ENCODE data around the gene UBE2Z. TPM values are rescaled to one million over a fixed set of nuclear protein-coding genes. Genes with fewer than 3 reads are reported as not detected.

Gene UBE2Z
- total and polyA plus RNA-seq, 9 of the 15 experiments (the other 6 are each of a cell fraction or from before 2014, with no cell fraction given): 11.8 to 89.0 (median 38.2) TPM

GRCh38 chr17:48961516-48962233, 53.5 kb downstream of the UBE2Z start (continued):
- TF ChIP-seq TCF15 (CRISPR knock-in tag; IDR thresholded peaks at IDR 0.05) (no peak), PCBP1 (IDR thresholded peaks at IDR 0.05; ENCODE audit: low read depth, low read length, poor library complexity, severe bottlenecking) (no peak), HNRNPH1 (optimal IDR thresholded peaks at IDR 0.05; ENCODE audit: low read depth, low read length) (no peak), ARID1B (IDR thresholded peaks at IDR 0.05) (peak; percentile 64), KDM4B (IDR thresholded peaks at IDR 0.05; ENCODE audit: borderline replicate concordance in 2 of 2, low read depth in 1 of 2) (0 out of 4 replicates have a peak, but pooled peaks of 1 of the 2 experiments have one; percentile 45), RAD21 (CRISPR knock-in tag; conservative IDR thresholded peaks at IDR 0.05 in 1 of 2, IDR thresholded peaks at IDR 0.05 in 1 of 2) (0 out of 4 replicates have a peak, but pooled peaks of 1 of the 2 experiments have one; percentile 9), SNAPC5 (CRISPR knock-in tag; IDR thresholded peaks at IDR 0.05) (no peak), TEAD2 (tag; IDR thresholded peaks at IDR 0.05) (no peak)

- H3K36me3 ChIP-seq (ENCODE audit: control insufficient read depth, insufficient read depth, low read length): no peaks in the 10 kb centered on the region
- no peaks in the 10 kb centered on the region for H3K9me3 ChIP-seq (replicated peaks; ENCODE audit: control insufficient read depth, insufficient read depth, low read depth, low read length)
- H3K27me3 ChIP-seq (ENCODE audit: control insufficient read depth in 2 of 2, insufficient read depth in 2 of 2, low read length in 2 of 2): no peaks in the 10 kb centered on the region
- H3K9me1 ChIP-seq (ENCODE audit: control insufficient read depth, insufficient read depth, low read length): no peaks in the 10 kb centered on the region
- DNase-seq (ENCODE audit: extremely low read depth in 1 of 4, low spot score in 3 of 4) (peak; percentile 42 to 78 (median 54)), FAIRE-seq (peak; percentile 60), ATAC-seq (peak; percentile 64)
- H2AFZ ChIP-seq (ENCODE audit: low read depth, low read length): peak overlapping the region; percentile 84
- 13% methylated on average over 4 of the region's 4 CpGs for WGBS (ENCODE audit: insufficient coverage, low coverage, missing lambda C conversion rate)
- peaks cover 34 to 37% of the 10 kb centered on the region in 2 experiments for H3K4me1 ChIP-seq (replicated peaks in 1 of 2; ENCODE audit: control insufficient read depth in 2 of 2, insufficient read depth in 2 of 2, low read length in 2 of 2)
- in situ Hi-C loops (cut with MboI) (no loop called here), intact Hi-C loops (cut with micrococcal nuclease) (no loop called here)
- no peaks in the 10 kb centered on the region for H3K79me2 ChIP-seq (ENCODE audit: control insufficient read depth, insufficient read depth, low read length)
- 0 out of 3 replicates have a peak overlapping the region, but pooled peaks have one; percentile 22 for H3K27ac ChIP-seq (ENCODE audit: extremely low read depth, low read depth, low read length)
- ChIA-PET POLR2A (interaction anchor here (0.6 to 3.7 kb wide), 6 partner anchors 9 to 77 kb away, joined by 3 to 31 read pairs (median 6); partner anchors contain the start of gene ATP5MC1), CTCF (ENCODE audit: low intra/inter-chr PET ratio) (no interaction called here)
- peak overlapping the region in 1 of 2 experiments; percentile 49; a peak in 1 of 4 replicates for H3K9ac ChIP-seq (ENCODE audit: insufficient read depth in 1 of 2, low read depth in 2 of 2, low read length in 2 of 2)
- no peak overlapping the region for H3K4me3 ChIP-seq
- peak overlapping the region; percentile 40 for H3K4me2 ChIP-seq (ENCODE audit: insufficient read depth, low read length)
- BruUV-seq (replicated peaks): no TSS peak
- no peaks in the 10 kb centered on the region for H4K20me1 ChIP-seq (replicated peaks; ENCODE audit: control insufficient read depth, insufficient read depth, low read length)
- TF ChIP-seq MAX (CRISPR knock-in tag; IDR thresholded peaks at IDR 0.05): 0 out of 2 replicates have a peak, but pooled peaks have one; percentile 1
- no peak for TF ChIP-seq EZH2 (IDR thresholded peaks at IDR 0.05; ENCODE audit: borderline replicate concordance, low read depth, low read length)
- TF ChIP-seq ZNF165 (CRISPR knock-in tag; IDR thresholded peaks at IDR 0.05; ENCODE audit: borderline replicate concordance): no peak
- TF ChIP-seq HEY1 (CRISPR knock-in tag; IDR thresholded peaks at IDR 0.05; ENCODE audit: borderline replicate concordance): no peak
- TF ChIP-seq YY1 (IDR thresholded peaks at IDR 0.05; ENCODE audit: borderline replicate concordance in 1 of 3, control insufficient read depth in 1 of 3, extremely low read depth in 1 of 3, insufficient read depth in 3 of 3, insufficient read length in 1 of 3, insufficient replicate concordance in 2 of 3, low read depth in 1 of 3, low read length in 2 of 3): peak in 1 of 3 experiments; percentile 42
- peak; percentile 94 for TF ChIP-seq NFIC (IDR thresholded peaks at IDR 0.05)
- 0 out of 4 replicates have a peak, but pooled peaks of 1 of the 2 experiments have one; percentile 16 for TF ChIP-seq RCOR1 (IDR thresholded peaks at IDR 0.05; ENCODE audit: borderline replicate concordance in 1 of 2, low read depth in 2 of 2, low read length in 2 of 2)
- no peak for TF ChIP-seq HNRNPK (IDR thresholded peaks at IDR 0.05; ENCODE audit: low read depth, low read length, poor library complexity, severe bottlenecking)
- no peak for TF ChIP-seq ZNF57 (CRISPR knock-in tag; IDR thresholded peaks at IDR 0.05)
- no peak for TF ChIP-seq MTF1 (CRISPR knock-in tag; IDR thresholded peaks at IDR 0.05; ENCODE audit: borderline replicate concordance)
- TF ChIP-seq TBP (optimal IDR thresholded peaks at IDR 0.05; ENCODE audit: low read depth, low read length): no peak
Observed at GRCh38 chr17:48970224-48970623, 62.0 kb downstream of the UBE2Z start.
